NK-92 treated with Interleukin-12 subunit alpha and Interleukin-12 subunit beta, amount 100 ng/mL, for 24 hours (cell line): ENCODE measurements around the gene LHX6.

ENCODE experiments used
- DNase-seq: peaks from one replicate; lab custom pipeline; 2025; lab: John Stamatoyannopoulos, UW

Gene LHX6

GRCh38 chr9:122215663-122216062 lies 13.1 kb downstream of the LHX6 start:
- DNase-seq = no peak

GRCh38 chr9:122214507-122214906 lies 14.2 kb downstream of the LHX6 start:
- DNase-seq = no peak

- DNase-seq = no peak
Measured at GRCh38 chr9:122213589-122214413, 15.0 kb downstream of the LHX6 start.

GRCh38 chr9:122213102-122213588 lies 15.6 kb downstream of the LHX6 start:
- DNase-seq = no peak

- no peak for DNase-seq
Measured at GRCh38 chr9:122212473-122213004, 16.2 kb downstream of the LHX6 start.

GRCh38 chr9:122209451-122209850 lies 19.3 kb downstream of the LHX6 start:
- DNase-seq = no peak

GRCh38 chr9:122207096-122207495 lies 21.7 kb downstream of the LHX6 start:
- DNase-seq = no peak

GRCh38 chr9:122206118-122207046 lies 22.4 kb downstream of the LHX6 start:
- DNase-seq = no peak

- no peak for DNase-seq
Measured at GRCh38 chr9:122205176-122205575, 23.6 kb downstream of the LHX6 start.

GRCh38 chr9:122204491-122204890 lies 24.3 kb downstream of the LHX6 start:
- no peak for DNase-seq

GRCh38 chr9:122204055-122204454 lies 24.7 kb downstream of the LHX6 start:
- no peak for DNase-seq

- DNase-seq = no peak
Measured at GRCh38 chr9:122202111-122202510, 26.6 kb downstream of the LHX6 start.

GRCh38 chr9:122201641-122202040 lies 27.1 kb downstream of the LHX6 start:
- no peak for DNase-seq

GRCh38 chr9:122200960-122201595 lies 27.7 kb downstream of the LHX6 start:
- no peak for DNase-seq

GRCh38 chr9:122197882-122198281 lies 30.9 kb downstream of the LHX6 start:
- DNase-seq = no peak

GRCh38 chr9:122197426-122197825 lies 31.3 kb downstream of the LHX6 start:
- no peak for DNase-seq

- DNase-seq = no peak
Measured at GRCh38 chr9:122195875-122196274, 32.9 kb downstream of the LHX6 start.

GRCh38 chr9:122193651-122194050 lies 35.1 kb downstream of the LHX6 start:
- DNase-seq = no peak

- no peak for DNase-seq
Measured at GRCh38 chr9:122192914-122193525, 35.7 kb downstream of the LHX6 start.

GRCh38 chr9:122192261-122192875 lies 36.4 kb downstream of the LHX6 start:
- DNase-seq = no peak

- no peak for DNase-seq
Measured at GRCh38 chr9:122191584-122191983, 37.2 kb downstream of the LHX6 start.
